Caki2 (cell line): ENCODE measurements around the gene SLC12A9. TPM values are rescaled to one million over a fixed set of nuclear protein-coding genes. Genes with fewer than 3 reads are reported as not detected.
A peak's percentile ranks its signal among the peaks of the same experiment; 100 is the strongest.

Source experiments
- DNase-seq: peaks from one replicate; pipeline ENCODE4 v3.0.0-alpha.2; 2015; ENCODE audit warnings: low read depth
- in situ Hi-C: cut with HindIII; loops from 2 replicates; pipeline ENCODE4 v1.10.0; 2016; ENCODE audit warnings: low sequenced_read_pairs, low pct_unique_long_range_greater_than_20kb, mixed read lengths
- total RNA-seq: library from RNA; depleted of rRNA; stranded (reverse); fragments of >200 nt; shearing (Covaris generic); gene quantifications from 2 replicates; pipeline ENCODE4 v1.2.3, GENCODE V29; 2014; ENCODE audit warnings: low replicate concordance

The SLC12A9 gene
- total RNA-seq, 1 experiment from 2014 or later = 16.5 TPM

GRCh38 chr7:100888988-100889750 lies 36.7 kb downstream of the SLC12A9 start, which contains the start of gene UFSP1:
UFSP1 (minus strand) TSS chr7:100889715; CDS start chr7:100889271, 444 bp downstream.
- in situ Hi-C loops = no loop called here

GRCh38 chr7:100890653-100891567 lies 38.4 kb downstream of the SLC12A9 start:
- in situ Hi-C loops = no loop called here

More at GRCh38 chr7:100888988-100889750, 36.7 kb downstream of the SLC12A9 start, which contains the start of gene UFSP1:
- peak; percentile 74 for DNase-seq

GRCh38 chr7:100891568-100892247 lies 39.2 kb downstream of the SLC12A9 start:
- peak; percentile 59 for DNase-seq
- in situ Hi-C loops = no loop called here

More at GRCh38 chr7:100890653-100891567, 38.4 kb downstream of the SLC12A9 start:
- DNase-seq = no peak

- no peak for DNase-seq
- in situ Hi-C loops = no loop called here
These were observed 40.1 kb downstream of the SLC12A9 start for GRCh38 chr7:100892364-100893317.

GRCh38 chr7:100893318-100893895 lies 40.9 kb downstream of the SLC12A9 start:
- no peak for DNase-seq
- in situ Hi-C loops = no loop called here

GRCh38 chr7:100893910-100894721 lies 41.6 kb downstream of the SLC12A9 start:
- in situ Hi-C loops = no loop called here
- no peak for DNase-seq

- in situ Hi-C loops = no loop called here
- DNase-seq = no peak
These were observed 42.6 kb downstream of the SLC12A9 start for GRCh38 chr7:100894860-100895700.

- in situ Hi-C loops = no loop called here
- no peak for DNase-seq
These were observed 43.1 kb downstream of the SLC12A9 start, which contains the start of gene ACHE for GRCh38 chr7:100895701-100895955. ACHE (minus strand) TSS chr7:100895888; CDS start chr7:100894232, 1,656 bp downstream.

GRCh38 chr7:100895956-100896731 lies 43.6 kb downstream of the SLC12A9 start:
- in situ Hi-C loops = no loop called here
- no peak for DNase-seq

- in situ Hi-C loops = no loop called here
- DNase-seq = no peak
These were observed 44.5 kb downstream of the SLC12A9 start for GRCh38 chr7:100896732-100897608.

- in situ Hi-C loops = no loop called here
- DNase-seq = no peak
These were observed 45.4 kb downstream of the SLC12A9 start for GRCh38 chr7:100897772-100898454.

- in situ Hi-C loops = no loop called here
- DNase-seq = no peak
These were observed 46.9 kb downstream of the SLC12A9 start for GRCh38 chr7:100899432-100899831.

- in situ Hi-C loops = no loop called here
These were observed 48.5 kb downstream of the SLC12A9 start for GRCh38 chr7:100900978-100901377.

GRCh38 chr7:100901921-100902332 lies 49.4 kb downstream of the SLC12A9 start:
- in situ Hi-C loops = no loop called here

More at GRCh38 chr7:100900978-100901377, 48.5 kb downstream of the SLC12A9 start:
- no peak for DNase-seq

More at GRCh38 chr7:100901921-100902332, 49.4 kb downstream of the SLC12A9 start:
- DNase-seq = no peak
